NCI-H446 (cell line): ENCODE measurements around the gene HERPUD1.
"Not testable (repeated sequence)": the region's sequence is repeated elsewhere in the genome, so short reads cannot be mapped to it uniquely, and the experiment has no call there.

Experiments used
- DNase-seq, 2 experiments: peaks; one replicate each; lab custom pipeline; 2025; lab: John Stamatoyannopoulos, UW

Gene HERPUD1

GRCh38 chr16:56960681-56961281 lies 28.8 kb downstream of the HERPUD1 start:
- no peak for DNase-seq

DNA sequence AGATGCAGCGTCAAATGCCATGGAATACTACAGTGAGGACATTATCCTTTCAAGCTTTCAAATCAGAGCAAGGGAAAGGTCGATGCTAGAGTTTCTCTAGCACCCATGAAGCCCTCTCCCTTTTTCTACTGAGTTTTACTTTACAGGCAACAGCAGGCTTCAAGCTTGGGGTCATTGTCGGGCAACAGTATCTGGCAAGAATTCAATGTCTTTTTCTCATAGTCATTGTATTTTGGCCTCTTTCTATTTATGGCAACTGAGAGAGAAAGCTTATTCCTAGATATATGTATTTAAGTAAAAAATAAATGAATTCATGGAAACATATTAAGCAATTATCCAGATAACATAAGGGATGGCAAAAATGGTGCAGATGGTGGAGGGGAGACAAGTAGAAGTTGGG lies 29.4 kb downstream of the HERPUD1 start:
- no peak for DNase-seq

DNA sequence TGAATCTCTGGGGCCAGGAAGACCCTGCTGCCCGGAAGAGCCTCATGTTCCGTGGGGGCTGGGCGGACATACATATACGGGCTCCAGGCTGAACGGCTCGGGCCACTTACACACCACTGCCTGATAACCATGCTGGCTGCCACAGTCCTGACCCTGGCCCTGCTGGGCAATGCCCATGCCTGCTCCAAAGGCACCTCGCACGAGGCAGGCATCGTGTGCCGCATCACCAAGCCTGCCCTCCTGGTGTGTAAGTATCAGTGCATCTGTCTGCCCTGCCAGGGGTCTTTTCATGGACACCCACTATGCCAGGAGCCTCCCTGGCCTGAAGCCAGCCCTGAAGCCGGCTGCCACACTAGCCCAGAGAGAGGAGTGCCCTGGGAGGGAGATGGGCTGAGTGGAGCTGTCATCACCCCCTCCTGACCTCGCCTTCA lies 29.9 kb downstream of the HERPUD1 start, which contains the start of gene CETP:
Gene CETP (plus strand): TSS at position 100 of the 431 bp plus-strand sequence. CDS start 30 bp downstream, at position 130.
- DNase-seq = no peak

DNA sequence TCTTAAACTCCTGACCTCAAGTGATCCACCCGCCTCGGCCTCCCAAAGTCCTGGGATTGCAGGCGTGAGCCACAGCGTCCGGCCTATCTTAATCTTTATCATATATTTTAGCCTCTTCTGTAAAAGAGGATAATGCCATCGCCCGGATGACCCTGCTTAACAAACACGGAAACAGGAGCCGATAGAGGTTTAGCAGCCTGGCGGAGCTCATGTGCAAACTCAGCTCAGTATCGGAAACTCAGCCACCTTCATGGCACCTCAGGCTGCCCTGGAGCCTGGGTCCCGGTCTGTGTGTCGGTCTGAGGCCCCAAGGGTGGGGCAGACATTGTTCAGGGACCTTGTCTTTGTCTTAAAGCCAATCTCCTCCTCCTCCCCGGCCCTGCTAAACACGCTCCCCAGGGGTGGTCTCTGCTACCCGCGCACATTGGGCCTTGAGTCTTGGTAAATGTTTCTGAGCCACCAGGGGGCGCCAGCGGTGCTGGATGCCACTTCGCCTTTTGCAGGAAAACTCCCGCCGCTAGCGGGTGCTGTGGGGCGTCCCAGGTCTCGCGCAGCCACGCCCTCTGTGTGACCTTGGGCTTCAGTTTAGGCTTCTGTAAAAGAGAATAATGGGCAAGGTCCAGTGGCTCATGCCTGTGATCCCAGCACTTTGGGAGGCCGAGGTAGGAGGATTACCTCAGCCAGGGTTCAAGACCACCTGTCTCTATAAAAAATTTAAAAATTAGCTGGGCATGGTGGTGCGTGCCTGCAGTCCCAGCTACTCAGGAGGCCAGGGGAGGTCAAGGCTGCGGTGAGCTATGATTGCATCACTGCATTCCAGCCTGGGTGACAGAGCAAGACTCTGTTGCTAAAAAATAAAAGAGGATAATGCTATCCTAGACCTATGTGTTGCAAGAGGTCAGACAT lies 32.6 kb downstream of the HERPUD1 start:
- peak in 1 of 2 experiments; percentile 17 for DNase-seq

GRCh38 chr16:56965149-56966092 lies 33.5 kb downstream of the HERPUD1 start:
- no peak for DNase-seq

DNA sequence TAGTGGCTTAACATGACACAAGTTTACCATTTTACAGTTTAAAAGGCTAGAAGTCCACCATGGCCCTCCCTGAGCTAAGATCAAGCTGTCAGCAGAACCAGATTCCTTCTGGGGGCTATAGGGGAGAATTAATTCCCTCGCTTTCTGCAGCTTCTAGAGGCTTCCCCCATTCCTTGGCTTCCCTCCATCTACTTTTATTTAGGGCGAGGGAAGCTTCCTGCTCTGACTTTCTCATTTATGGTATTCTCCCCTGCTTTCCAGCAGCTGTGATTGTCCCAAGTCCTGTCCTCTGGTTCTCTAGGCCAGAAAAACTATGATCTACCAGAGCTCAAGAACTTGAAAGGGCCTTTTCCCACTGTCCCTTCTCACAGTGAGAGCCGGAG lies 34.1 kb downstream of the HERPUD1 start:
- DNase-seq = no peak

DNA sequence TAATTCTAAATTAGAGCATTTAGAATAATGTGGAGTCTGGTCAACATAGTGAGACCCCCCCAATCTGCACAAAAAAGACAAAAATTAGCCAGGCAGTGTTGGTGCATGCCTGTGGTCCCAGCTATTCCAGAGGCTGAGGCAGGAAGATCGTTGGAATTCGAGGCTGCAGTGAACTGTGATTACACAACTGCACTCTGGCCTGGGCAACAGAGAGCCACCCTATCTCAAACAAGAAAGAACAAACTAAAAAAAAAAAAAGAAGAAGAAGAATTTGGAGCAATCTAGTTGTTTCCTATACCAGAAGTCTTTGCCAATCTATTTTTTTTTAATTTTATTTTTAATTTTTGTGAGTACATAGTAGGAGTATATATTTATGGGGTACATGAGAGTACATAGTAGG lies 35.8 kb downstream of the HERPUD1 start:
- no peak for DNase-seq

- DNase-seq = no peak
Measured at GRCh38 chr16:56969769-56970168, 37.8 kb downstream of the HERPUD1 start.

DNA sequence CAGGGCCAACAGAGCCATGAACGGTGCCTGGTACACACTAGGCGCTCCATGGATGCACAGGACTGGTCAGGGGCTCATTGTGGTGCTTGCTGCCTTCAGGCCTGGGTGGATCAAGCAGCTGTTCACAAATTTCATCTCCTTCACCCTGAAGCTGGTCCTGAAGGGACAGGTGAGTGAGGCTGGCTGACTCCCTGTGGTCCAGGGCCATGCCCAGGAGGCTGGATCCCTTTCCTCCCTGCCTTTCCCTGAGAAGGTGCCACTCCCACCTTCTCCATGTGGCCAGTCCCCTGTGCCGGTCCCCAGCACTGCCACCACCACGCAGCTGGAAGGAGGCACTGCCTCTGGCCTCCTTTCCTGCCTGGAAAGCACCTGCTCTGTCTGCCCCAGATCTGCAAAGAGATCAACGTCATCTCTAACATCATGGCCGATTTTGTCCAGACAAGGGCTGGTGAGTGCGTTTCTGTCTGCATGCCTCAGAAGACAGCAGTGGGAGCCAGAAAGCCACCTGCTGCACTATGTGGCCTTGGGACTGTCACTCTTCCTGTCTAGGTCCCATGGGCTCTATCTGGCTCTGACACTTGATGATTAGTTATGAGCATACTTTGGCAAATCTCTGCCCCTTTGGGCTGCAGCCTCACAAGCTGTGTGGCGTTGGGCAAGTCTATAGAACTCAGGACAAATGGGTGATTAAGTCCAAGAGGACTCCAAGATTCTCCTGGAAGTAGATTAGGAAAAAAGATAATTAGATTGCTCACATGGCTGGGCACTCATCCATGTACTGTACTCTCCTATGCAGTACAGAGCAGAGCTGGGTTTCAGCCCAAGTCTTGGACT lies 39.2 kb downstream of the HERPUD1 start:
- no peak for DNase-seq

GRCh38 chr16:56971768-56972043 lies 39.8 kb downstream of the HERPUD1 start:
- DNase-seq = no peak

GRCh38 chr16:56972403-56973293 lies 40.7 kb downstream of the HERPUD1 start:
- no peak for DNase-seq

- DNase-seq = no peak
Measured at GRCh38 chr16:56973294-56973689, 41.4 kb downstream of the HERPUD1 start.

DNA sequence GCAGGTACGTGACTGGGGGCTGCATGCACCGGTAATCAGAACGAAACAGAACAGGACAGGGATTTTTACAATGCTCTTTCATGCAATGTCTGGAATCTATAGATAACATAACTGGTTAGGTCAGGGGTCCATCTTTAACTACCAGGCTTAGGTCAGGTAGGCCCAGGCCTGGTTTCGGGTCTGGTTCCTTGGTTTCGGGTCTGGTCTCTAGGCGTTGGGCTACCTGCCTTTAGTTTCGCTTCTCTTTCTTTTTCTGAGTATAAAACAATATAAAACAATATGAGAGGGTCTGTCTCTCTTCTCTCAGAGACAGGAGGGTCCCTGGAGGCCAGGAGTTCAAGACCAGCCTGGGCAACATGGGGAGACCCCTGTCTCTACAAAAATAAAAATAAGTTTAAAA lies 42.0 kb downstream of the HERPUD1 start:
- DNase-seq = not testable (repeated sequence)

DNA sequence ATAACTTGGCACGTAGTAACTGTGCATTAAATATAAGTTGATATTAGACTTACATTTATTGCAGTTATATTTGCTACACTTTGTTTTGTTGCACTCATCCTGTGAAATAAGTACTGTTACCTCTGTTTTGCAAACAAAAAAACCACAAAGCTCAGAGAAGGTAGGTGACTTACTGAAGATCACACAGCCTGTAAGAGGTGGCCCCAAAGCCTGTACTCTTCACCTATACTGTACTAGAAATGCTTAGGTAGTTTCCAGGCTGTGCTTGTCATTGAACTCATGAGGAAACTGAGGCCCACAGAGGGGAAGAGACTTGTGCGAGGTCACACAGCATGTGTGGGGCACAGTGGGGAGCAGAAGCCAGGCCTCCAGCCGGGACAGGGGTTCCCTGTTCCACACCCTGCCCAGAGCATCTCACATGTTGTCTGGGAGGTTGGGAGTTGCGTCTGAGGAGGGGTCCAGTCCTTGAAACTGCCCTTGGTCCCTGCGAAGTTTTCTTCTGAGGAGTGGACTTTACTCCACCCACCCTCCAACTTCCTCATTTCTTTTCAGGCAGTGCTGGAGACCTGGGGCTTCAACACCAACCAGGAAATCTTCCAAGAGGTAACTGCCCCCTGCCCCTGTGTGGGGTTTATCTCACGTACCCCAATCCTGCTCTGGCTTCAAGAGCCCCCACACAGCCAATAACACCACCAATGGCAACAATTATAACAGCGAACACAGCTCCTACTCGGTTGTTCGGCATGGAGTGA lies 42.8 kb downstream of the HERPUD1 start:
- DNase-seq = no peak

DNA sequence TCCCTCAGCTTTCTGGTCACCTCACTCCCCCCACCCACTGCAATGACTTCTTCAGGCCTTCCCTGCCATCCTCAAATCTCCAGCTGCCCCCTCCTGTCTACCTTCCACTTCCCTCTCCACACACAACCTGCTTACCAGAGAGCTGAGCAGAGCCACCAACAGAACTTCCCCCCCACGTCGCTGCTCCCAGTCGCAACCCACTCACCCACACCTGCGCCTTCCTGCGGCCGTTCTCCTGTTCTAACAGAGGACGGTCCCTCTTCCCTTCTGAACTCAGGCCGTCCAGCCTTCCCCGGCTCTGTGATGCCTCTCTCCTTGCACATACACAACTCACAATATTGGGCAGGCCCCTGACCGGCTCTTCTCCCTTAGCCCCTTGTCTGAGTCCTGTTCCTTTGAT lies 43.8 kb downstream of the HERPUD1 start:
- no peak for DNase-seq

DNA sequence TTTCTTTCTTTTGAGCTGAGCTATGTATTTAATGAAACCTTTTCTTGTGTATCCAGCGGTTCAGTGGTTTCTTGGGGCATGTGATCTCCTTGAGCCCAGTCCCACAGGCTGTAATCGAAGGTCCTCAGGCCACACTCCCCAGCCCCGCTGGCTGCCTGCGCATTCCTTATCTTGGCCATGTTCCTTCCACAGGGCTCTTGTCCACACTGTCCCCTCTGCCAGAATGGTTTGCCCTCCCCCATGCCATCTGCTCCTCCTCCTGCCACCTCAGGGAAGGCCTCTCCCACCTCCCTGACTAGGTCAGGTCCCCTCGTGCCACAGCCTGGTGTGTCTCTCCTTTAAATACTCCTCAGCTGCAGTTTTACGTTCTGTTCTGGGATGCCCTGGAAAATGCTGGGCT lies 45.3 kb downstream of the HERPUD1 start:
- DNase-seq = no peak

GRCh38 chr16:56977823-56978430 lies 46.0 kb downstream of the HERPUD1 start:
- no peak for DNase-seq

GRCh38 chr16:56980201-56980535 lies 48.2 kb downstream of the HERPUD1 start:
- DNase-seq = no peak
